Liver (tissue), 9 donors: ENCODE measurements around the gene SLK. TPM values are rescaled to one million over a fixed set of nuclear protein-coding genes. Genes with fewer than 3 reads are reported as not detected.

Source experiments
- DNase-seq: peaks from one replicate; pipeline ENCODE4 v3.0.0-alpha.2; 2017; ENCODE audit warnings: low spot score
- H3K27ac ChIP-seq, 2 donors: one replicate each; pipeline ENCODE4 v1.7.0; 2013; ENCODE audit warnings: inconsistent platforms in 2 of 2, low read length in 2 of 2, control low read depth in 1 of 2, low read depth in 1 of 2, mild to moderate bottlenecking in 1 of 2
- H3K27me3 ChIP-seq, 4 donors: one replicate each; pipeline versions ENCODE4 v1.6.1 to v1.7.0; 2013; ENCODE audit warnings: low read length in 3 of 4, inconsistent platforms in 1 of 4, mild to moderate bottlenecking in 1 of 4, moderate library complexity in 1 of 4; ENCODE audit not compliant: control insufficient read depth in 4 of 4, insufficient read depth in 4 of 4
- H3K36me3 ChIP-seq, 4 donors: one replicate each; pipeline versions ENCODE4 v1.6.1 to v1.7.0; 2013; ENCODE audit warnings: low read length in 3 of 4, mild to moderate bottlenecking in 3 of 4, low read depth in 1 of 4, moderate library complexity in 1 of 4; ENCODE audit not compliant: control insufficient read depth in 4 of 4, insufficient read depth in 3 of 4
- H3K4me1 ChIP-seq, 4 donors: one replicate each; pipeline versions ENCODE4 v1.6.1 to v1.7.0; 2013; ENCODE audit warnings: low read length in 3 of 4, mild to moderate bottlenecking in 3 of 4, moderate library complexity in 1 of 4; ENCODE audit not compliant: control insufficient read depth in 4 of 4, insufficient read depth in 4 of 4
- H3K4me3 ChIP-seq, 3 donors: one replicate each; pipeline versions ENCODE4 v1.6.1 to v1.7.0; 2013; ENCODE audit warnings: low read length in 3 of 3, control low read depth in 1 of 3, low read depth in 1 of 3, mild to moderate bottlenecking in 1 of 3
- H3K9ac ChIP-seq, 2 donors: one replicate each; pipeline ENCODE4 v1.7.0; 2013; ENCODE audit warnings: low read length in 2 of 2, mild to moderate bottlenecking in 2 of 2, moderate library complexity in 2 of 2, control low read depth in 1 of 2, low read depth in 1 of 2
- H3K9me3 ChIP-seq, 4 donors: one replicate each; pipeline versions ENCODE4 v1.6.1 to v1.7.0; 2013; ENCODE audit warnings: low read length in 3 of 4; ENCODE audit not compliant: control insufficient read depth in 4 of 4
- ATF3 ChIP-seq: IDR thresholded peaks from 2 replicates; pipeline ENCODE4 v1.6.1; 2016; ENCODE audit warnings: antibody characterized with exemption
- CTCF ChIP-seq: fragments of 150-350 bp; IDR thresholded peaks from 2 replicates; pipeline ENCODE4 v1.5.1; 2017; ENCODE audit warnings: improper control_type of control experiment, low read depth, low read length; ENCODE audit not compliant: missing input control
- EGR1 ChIP-seq, 2 donors: IDR thresholded peaks; 2 replicates each; pipeline ENCODE4 v1.6.1; 2016 to 2018; ENCODE audit warnings: antibody characterized with exemption in 2 of 2, low read depth in 2 of 2
- FOXA1 ChIP-seq: IDR thresholded peaks from 2 replicates; pipeline ENCODE4 v1.6.1; 2016; ENCODE audit warnings: antibody characterized with exemption
- FOXA2 ChIP-seq: IDR thresholded peaks from 2 replicates; pipeline ENCODE4 v1.6.1; 2016; ENCODE audit warnings: antibody characterized with exemption
- HNF4A ChIP-seq, 2 donors: conservative IDR thresholded peaks; 2 replicates each; pipeline ENCODE4 v1.6.1; 2016; ENCODE audit warnings: antibody characterized with exemption in 2 of 2, mild to moderate bottlenecking in 2 of 2
- HNF4G ChIP-seq: IDR thresholded peaks from 2 replicates; pipeline ENCODE4 v1.6.1; 2016; ENCODE audit warnings: antibody characterized with exemption
- JUND ChIP-seq, 2 donors: IDR thresholded peaks; 2 replicates each; pipeline ENCODE4 v1.6.1; 2016; ENCODE audit warnings: antibody characterized with exemption in 2 of 2
- MAX ChIP-seq: IDR thresholded peaks from 2 replicates; pipeline ENCODE4 v1.6.1; 2016; ENCODE audit warnings: antibody characterized with exemption
- NR2F2 ChIP-seq: IDR thresholded peaks from 2 replicates; pipeline ENCODE4 v1.6.1; 2016; ENCODE audit warnings: antibody characterized with exemption
- RAD21 ChIP-seq, 2 donors: IDR thresholded peaks; 2 replicates each; pipeline ENCODE4 v1.6.1; 2016; ENCODE audit warnings: antibody characterized with exemption in 2 of 2, mild to moderate bottlenecking in 2 of 2
- REST ChIP-seq: IDR thresholded peaks from 2 replicates; pipeline ENCODE4 v1.6.1; 2016; ENCODE audit warnings: antibody characterized with exemption, mild to moderate bottlenecking
- RXRA ChIP-seq, 2 donors: IDR thresholded peaks; 2 replicates each; pipeline ENCODE4 v1.6.1; 2017 to 2018; ENCODE audit warnings: antibody characterized with exemption in 2 of 2, mild to moderate bottlenecking in 1 of 2
- SP1 ChIP-seq: IDR thresholded peaks from 2 replicates; pipeline ENCODE4 v1.6.1; 2018; ENCODE audit warnings: antibody characterized with exemption, mild to moderate bottlenecking
- TAF1 ChIP-seq: conservative IDR thresholded peaks from 2 replicates; pipeline ENCODE4 v1.6.1; 2016; ENCODE audit warnings: antibody characterized with exemption, mild to moderate bottlenecking
- YY1 ChIP-seq: IDR thresholded peaks from 2 replicates; pipeline ENCODE4 v1.6.1; 2016; ENCODE audit warnings: antibody characterized with exemption, mild to moderate bottlenecking
- ZBTB33 ChIP-seq: IDR thresholded peaks from 2 replicates; pipeline ENCODE4 v1.6.1; 2016; ENCODE audit warnings: antibody characterized with exemption
- WGBS: extraction: QIAGEN DNeasy Blood & Tissue Kit; methylation state at CpG from one replicate; pipeline ENCODE4 v1.1.7; 2013; 5-methylcytosine and 5-hydroxymethylcytosine counted together
- polyA plus RNA-seq, 2 donors: library from polyadenylated mRNA; stranded (reverse) in 1 of 2; unstranded in 1 of 2; fragments of 200-250 nt in 1 of 2; fragments of >200 nt in 1 of 2; fragmentation: Nextera tagmentation in 1 of 2; extraction: Ambion mirVana in 1 of 2; gene quantifications; one replicate each; pipeline versions ENCODE4 v1.2.1 to v1.2.3, GENCODE V29; 2013 to 2015
- total RNA-seq, 2 donors: library from RNA; depleted of rRNA; stranded (reverse); fragments of >200 nt; gene quantifications; one replicate each; pipeline ENCODE4 v1.2.3, GENCODE V29; 2014
- donor health status: healthy.
- donor health status: healthy.
- donor health status: healthy.
- donor health status: healthy.
- donor health status: healthy.

Gene SLK
- total RNA-seq (10 to 100 TPM; 19.5 to 20.3 TPM), polyA plus RNA-seq (1 to 10 TPM; 3.9 to 5.2 TPM)

GRCh38 chr10:103966671-103967447 is at the start of gene SLK:
SLK (plus strand) TSS chr10:103967140; CDS start chr10:103967746, 606 bp downstream.
- no peaks in the 10 kb centered on the region for H3K27me3 ChIP-seq
- no peaks in the 10 kb centered on the region for H3K9me3 ChIP-seq
- H3K27ac ChIP-seq: peak within 1 kb of the TSS; percentile 88 to 91
- DNase-seq: peak; percentile 84
- H3K4me3 ChIP-seq: peak within 1 kb of the TSS; percentile 86 to 99 (median 92)
- H3K36me3 ChIP-seq: no peaks in the 10 kb centered on the region
- H3K9ac ChIP-seq: peak within 1 kb of the TSS; percentile 76 to 91
- TF ChIP-seq RXRA (IDR thresholded peaks at IDR 0.05) (peak in 1 of 2 donors; percentile 24), YY1 (peak; percentile 48), JUND (IDR thresholded peaks at IDR 0.05) (no peak), EGR1 (IDR thresholded peaks at IDR 0.05; ENCODE audit: low read depth in 2 of 2) (no peak), TAF1 (peak; percentile 19), REST (no peak), RAD21 (IDR thresholded peaks at IDR 0.05) (peak in 1 of 2 donors; percentile 21), NR2F2 (peak; percentile 23)
- peaks cover 8 to 33% (median 15%) of the 10 kb centered on the region in 4 donors for H3K4me1 ChIP-seq
- under 1% methylated on average over 92 of the region's 92 CpGs for WGBS

- Histone ChIP-seq H3K36me3 (no peaks in the 10 kb centered on the region), H3K9me3 (no peaks in the 10 kb centered on the region), H3K27me3 (no peaks in the 10 kb centered on the region), H3K27ac (peak overlapping the region; percentile 96), H3K4me3 (peak overlapping the region; percentile 58 to 96 (median 95)), H3K9ac (peak overlapping the region; percentile 85 to 93), H3K4me1 (peaks cover 3 to 26% (median 13%) of the 10 kb centered on the region in 4 donors)
- no peak for TF ChIP-seq ATF3
- TF ChIP-seq REST: no peak
- TF ChIP-seq NR2F2: no peak
- no peak for TF ChIP-seq HNF4A (conservative IDR thresholded peaks at IDR 0.05)
- no peak for TF ChIP-seq SP1
- no peak for TF ChIP-seq FOXA1
- TF ChIP-seq FOXA2: no peak
- no peak for TF ChIP-seq HNF4G
- no peak for TF ChIP-seq ZBTB33
- TF ChIP-seq RAD21 (IDR thresholded peaks at IDR 0.05): no peak
- TF ChIP-seq MAX: no peak
- TF ChIP-seq YY1: no peak
- TF ChIP-seq CTCF: no peak
- no peak for TF ChIP-seq RXRA (IDR thresholded peaks at IDR 0.05)
- WGBS: 4% methylated on average over 29 of the region's 29 CpGs
- DNase-seq: no peak
Observed at GRCh38 chr10:103917302-103918052, 49.5 kb upstream of the SLK start.
